Heart left ventricle (tissue), 16 donors: ENCODE data around the gene PPP1R9A. TPM values are rescaled to one million over a fixed set of nuclear protein-coding genes. Genes with fewer than 3 reads are reported as not detected.

Experiments
- ATAC-seq, 4 donors: fragments of 200-7000 bp; cut with Tn5 transposase; one replicate each; pipeline ENCODE4 v1.9.1; 2020 to 2022; ENCODE audit warnings: moderate library complexity in 4 of 4, mild to moderate bottlenecking in 3 of 4, moderate number of reproducible peaks in 1 of 4
- DNase-seq, 5 donors: peaks; one replicate each; pipeline ENCODE4 v3.0.0-alpha.2; 2020
- H3K27ac ChIP-seq, 12 donors: fragments of 200-600 bp; sonication (generic) in 4 of 12; one replicate each; pipeline versions ENCODE4 v1.5.0 to v1.8.0; 2016 to 2022; ENCODE audit warnings: mild to moderate bottlenecking in 2 of 12
- H3K27me3 ChIP-seq, 9 donors: fragments of 200-600 bp; sonication (generic) in 2 of 9; one replicate each; pipeline versions ENCODE4 v1.5.1 to v1.8.0; 2016 to 2022; ENCODE audit warnings: mild to moderate bottlenecking in 3 of 9
- H3K36me3 ChIP-seq, 9 donors: fragments of 200-600 bp; sonication (generic) in 2 of 9; one replicate each; pipeline versions ENCODE4 v1.5.0 to v1.8.0; 2018 to 2022; ENCODE audit warnings: mild to moderate bottlenecking in 2 of 9
- H3K4me1 ChIP-seq, 12 donors: fragments of 200-600 bp; sonication (generic) in 4 of 12; one replicate each; pipeline versions ENCODE4 v1.5.0 to v1.8.0; 2016 to 2022; ENCODE audit warnings: mild to moderate bottlenecking in 3 of 12
- H3K4me3 ChIP-seq, 12 donors: fragments of 200-600 bp; sonication (generic) in 4 of 12; one replicate each; pipeline versions ENCODE4 v1.5.0 to v1.8.0; 2017 to 2022; ENCODE audit warnings: mild to moderate bottlenecking in 9 of 12, moderate library complexity in 4 of 12
- H3K9me3 ChIP-seq, 12 donors: fragments of 200-600 bp; sonication (generic) in 4 of 12; one replicate each; pipeline versions ENCODE4 v1.5.0 to v1.8.0; 2016 to 2022; ENCODE audit warnings: mild to moderate bottlenecking in 1 of 12
- CTCF ChIP-seq, 12 donors: fragments of 200-600 bp; sonication (generic) in 4 of 12; IDR thresholded peaks; one replicate each; pipeline versions ENCODE4 v1.5.0 to v1.8.0; 2018 to 2022; ENCODE audit warnings: antibody characterized with exemption in 12 of 12, mild to moderate bottlenecking in 5 of 12
- POLR2A ChIP-seq, 2 donors: fragments of 450-650 bp; IDR thresholded peaks; one replicate each; pipeline ENCODE4 v1.6.1; 2017; ENCODE audit warnings: antibody characterized with exemption in 2 of 2, mild to moderate bottlenecking in 2 of 2, moderate library complexity in 2 of 2
- WGBS, 4 donors: extraction: QIAGEN DNeasy Blood & Tissue Kit in 2 of 4; methylation state at CpG; one replicate each; pipeline versions ENCODE4 v1.1.5 to v1.1.7; 2013 to 2018; 5-methylcytosine and 5-hydroxymethylcytosine counted together
- intact Hi-C, 10 donors: fragments of 100-400 bp; cut with DNase I; formaldehyde crosslinking; loops; one replicate each; pipeline versions ENCODE4 v1.11.1 to v1.14.2; 2022
- polyA plus RNA-seq, 2 donors: library from polyadenylated mRNA; stranded (reverse); fragments of 200-250 nt; gene quantifications; one replicate each; pipeline ENCODE4 v1.2.3, GENCODE V29; 2013
- total RNA-seq, 9 donors: library from RNA; depleted of rRNA in 2 of 9; stranded (reverse); fragments of >200 nt in 2 of 9; fragmentation: NEBNext Ultra II Directional in 3 of 9; extraction: Animal tissue kit (Norgen Biotek cat#: 25700) in 3 of 9; gene quantifications; one replicate each; pipeline versions ENCODE4 v1.1.0 to v1.2.4, GENCODE V29; 2016 to 2023
- donor health status: ischemic (EF 13 %, LVEDD 7.1; RV severe dilation, severe dysfunction).
- donor health status: healthy with polysubstance abuse.
- donor health status: DM: no; HTN: yes; CAD: no.
- donor health status: DM: no; HTN: no; CAD: no.
- donor health status: ischemic (EF 25% LVEDD 6.9; RV normal size, moderate dysfunction).
- donor health status: ischemic (EF 25% LVEDD 5.7; RV mildly dilated, moderate dysfunction).
- donor health status: healthy.
- donor health status: DM: yes; HTN: yes; CAD: no.
- donor health status: ischemic (EF 35%, LVEDD 5.7; RV mildly dilated, moderate dysfunction).
- donor health status: nonischemic (EF 11% LVEDD 7.7; RV severe dilation, severe dysfunction).
- donor health status: DM: yes; HTN: yes; CAD: no.
- donor health status: PGD.
- donor health status: ischemic (EF 29% LVEDD 5.4; RV normal size, mild dysfunction).
- donor health status: nonischemic (EF 23%, LVEDD 6.1; RV moderate dilation, normal function).

The PPP1R9A gene
- total and polyA plus RNA-seq, 11 donors: 3.6 to 42.8 (median 30.0) TPM

DNA sequence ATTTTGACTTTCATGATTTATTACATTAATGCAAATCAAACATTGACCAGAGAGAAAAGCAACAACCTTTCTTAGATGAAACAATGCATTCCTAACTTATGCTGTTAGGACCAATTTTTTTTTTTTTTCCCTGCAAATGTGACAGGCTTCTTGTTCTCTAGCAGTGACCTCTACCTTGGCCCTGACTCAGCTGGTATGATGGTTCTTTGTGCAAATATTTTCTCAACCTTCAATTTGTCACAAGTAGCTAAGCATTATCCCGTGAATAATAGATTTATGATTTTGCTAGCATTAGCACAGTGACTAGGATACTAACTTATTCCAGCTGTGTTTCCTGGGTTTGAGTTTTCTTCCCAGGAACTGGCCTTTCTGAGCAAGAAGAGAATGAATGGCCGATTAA lies 64.9 kb downstream of the PPP1R9A start:
- H3K27me3 ChIP-seq: no peaks in the 10 kb centered on the region

DNA sequence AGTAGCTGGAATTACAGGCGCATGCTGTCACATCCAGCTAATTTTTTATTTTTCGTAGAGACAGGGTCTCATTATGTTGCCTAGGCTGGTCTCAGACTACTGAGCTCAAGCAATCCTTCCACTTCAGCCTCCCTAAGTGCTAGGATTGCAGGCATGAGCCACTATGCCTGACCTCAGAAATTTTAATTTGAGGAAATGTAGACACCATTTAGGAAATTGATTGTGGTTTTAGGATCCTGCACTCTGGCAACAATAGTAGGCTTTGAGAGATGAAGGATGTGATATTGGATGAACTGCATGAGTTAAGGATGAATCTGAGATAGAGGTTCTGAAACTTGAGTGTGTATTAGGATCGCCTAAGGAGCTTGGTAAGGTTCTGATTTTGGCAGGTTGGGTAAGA lies 66.5 kb downstream of the PPP1R9A start:
- Histone ChIP-seq H3K4me1 (peaks cover 0 to 27% (median 2%) of the 10 kb centered on the region in 12 donors), H3K36me3 (no peaks in the 10 kb centered on the region), H3K9me3 (no peaks in the 10 kb centered on the region), H3K4me3 (no peak overlapping the region), H3K27ac (no peak overlapping the region), H3K27me3 (no peaks in the 10 kb centered on the region)
- DNase-seq (no peak), ATAC-seq (no peak)
- TF ChIP-seq POLR2A (IDR thresholded peaks at IDR 0.05) (no peak), CTCF (IDR thresholded peaks at IDR 0.05) (no peak)
- intact Hi-C loops: no loop called here
- 93 to 98% (median 94%) methylated on average over 3 of the region's 3 CpGs for WGBS, 4 donors

More for the DNA sequence above, 64.9 kb downstream of the PPP1R9A start:
- Histone ChIP-seq H3K27ac (no peak overlapping the region), H3K4me3 (no peak overlapping the region), H3K36me3 (no peaks in the 10 kb centered on the region), H3K9me3 (no peaks in the 10 kb centered on the region), H3K4me1 (peaks cover 0 to 27% (median 2%) of the 10 kb centered on the region in 12 donors)
- WGBS, 4 donors: 29 to 61% (median 39%) methylated on average over 2 of the region's 2 CpGs
- DNase-seq (no peak), ATAC-seq (no peak)
- TF ChIP-seq POLR2A (IDR thresholded peaks at IDR 0.05): no peak
- TF ChIP-seq CTCF (IDR thresholded peaks at IDR 0.05): no peak
- intact Hi-C loops: no loop called here

GRCh38 chr7:94974423-94974822 lies 67.0 kb downstream of the PPP1R9A start:
- intact Hi-C loops: no loop called here
- Histone ChIP-seq H3K4me1 (peaks cover 0 to 27% (median 2%) of the 10 kb centered on the region in 12 donors), H3K4me3 (no peak overlapping the region), H3K36me3 (no peaks in the 10 kb centered on the region), H3K27me3 (no peaks in the 10 kb centered on the region), H3K27ac (no peak overlapping the region), H3K9me3 (no peaks in the 10 kb centered on the region)
- ATAC-seq: no peak
- WGBS, 4 donors: 64 to 78% (median 74%) methylated on average over 4 of the region's 4 CpGs
- DNase-seq: no peak
- TF ChIP-seq CTCF (IDR thresholded peaks at IDR 0.05) (no peak), POLR2A (IDR thresholded peaks at IDR 0.05) (no peak)

DNA sequence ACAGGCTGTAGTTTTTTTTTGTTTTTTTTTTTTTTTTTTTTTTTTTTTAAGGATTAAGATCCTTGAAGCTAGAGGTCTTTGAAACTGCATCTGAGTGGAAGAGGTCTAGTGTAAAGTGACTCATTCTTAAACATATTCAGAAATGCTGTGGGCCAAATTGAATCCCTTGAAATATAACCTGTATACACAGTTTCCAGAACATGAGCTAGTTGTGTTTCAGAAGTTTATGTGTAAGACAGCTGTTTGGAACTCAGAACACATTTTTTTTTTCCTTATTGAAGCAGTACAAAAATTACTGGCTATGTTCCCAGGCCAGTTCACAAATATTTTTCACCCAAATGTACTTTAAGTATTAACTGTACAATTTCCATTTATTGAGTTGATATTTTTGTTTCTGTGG lies 67.9 kb downstream of the PPP1R9A start:
- ATAC-seq: no peak
- H3K4me3 ChIP-seq: no peak overlapping the region
- no peaks in the 10 kb centered on the region for H3K27me3 ChIP-seq
- intact Hi-C loops: no loop called here
- TF ChIP-seq POLR2A (IDR thresholded peaks at IDR 0.05) (no peak), CTCF (IDR thresholded peaks at IDR 0.05) (no peak)
- no peaks in the 10 kb centered on the region for H3K9me3 ChIP-seq
- H3K4me1 ChIP-seq: peaks cover 0 to 27% (median 2%) of the 10 kb centered on the region in 12 donors
- H3K36me3 ChIP-seq: no peaks in the 10 kb centered on the region
- no peak for DNase-seq
- H3K27ac ChIP-seq: no peak overlapping the region
